ENCODE results near the gene IL1RN.

DNA sequence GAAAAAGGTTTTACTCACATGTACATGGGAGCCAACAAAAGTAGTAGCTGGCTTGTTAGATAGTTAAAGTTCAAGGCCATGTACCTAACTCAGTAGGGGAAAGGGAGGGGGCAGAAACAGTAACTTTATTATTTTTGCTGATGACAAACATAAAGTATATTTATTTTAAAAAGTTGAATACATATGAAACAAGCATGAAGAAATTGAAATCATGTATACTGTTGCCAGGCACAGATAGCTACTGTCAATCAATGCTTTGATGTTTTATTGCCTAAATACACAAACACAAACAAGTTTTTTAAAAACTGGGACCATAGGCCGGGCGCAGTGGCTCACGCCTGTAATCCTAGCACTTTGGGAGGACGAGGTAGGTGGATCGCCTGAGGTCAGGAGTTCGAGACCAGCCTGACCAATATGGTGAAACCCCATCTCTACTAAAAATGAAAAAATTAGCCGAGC is 38.8 kb downstream of the IL1RN start:
- no peak for TF ChIP-seq EZH2 (IDR thresholded peaks at IDR 0.05; ENCODE audit: insufficient read depth, poor library complexity, severe bottlenecking)
- TF ChIP-seq EZH2phosphoT487 (IDR thresholded peaks at IDR 0.05; ENCODE audit: insufficient read depth, low read depth), result no peak
